Hepatocyte (in vitro differentiated cells): ENCODE results near the gene PHLDB1.
"Not testable (repeated sequence)": the region's sequence is repeated elsewhere in the genome, so short reads cannot be mapped to it uniquely, and the experiment has no call there.

Experiments
- EZH2 ChIP-seq: fragments of 200-600 bp; sonication (generic); IDR thresholded peaks from 2 replicates; pipeline ENCODE4 v1.6.1; 2016; ENCODE audit warnings: antibody characterized with exemption, mild to moderate bottlenecking, borderline replicate concordance
- EZH2phosphoT487 ChIP-seq: fragments of 200-600 bp; sonication (generic); IDR thresholded peaks from one replicate; pipeline ENCODE4 v1.6.1; 2018; ENCODE audit warnings: antibody characterized with exemption, mild to moderate bottlenecking, low read depth, moderate library complexity; ENCODE audit not compliant: unreplicated experiment, severe bottlenecking
- TF ChIP-seq, protein P1 (sequence below): fragments of 200-600 bp; sonication (generic); IDR thresholded peaks from 2 replicates; pipeline ENCODE4 v1.5.1; 2016; ENCODE audit warnings: antibody characterized with exemption, mild to moderate bottlenecking; ENCODE audit not compliant: poor library complexity

DNA sequence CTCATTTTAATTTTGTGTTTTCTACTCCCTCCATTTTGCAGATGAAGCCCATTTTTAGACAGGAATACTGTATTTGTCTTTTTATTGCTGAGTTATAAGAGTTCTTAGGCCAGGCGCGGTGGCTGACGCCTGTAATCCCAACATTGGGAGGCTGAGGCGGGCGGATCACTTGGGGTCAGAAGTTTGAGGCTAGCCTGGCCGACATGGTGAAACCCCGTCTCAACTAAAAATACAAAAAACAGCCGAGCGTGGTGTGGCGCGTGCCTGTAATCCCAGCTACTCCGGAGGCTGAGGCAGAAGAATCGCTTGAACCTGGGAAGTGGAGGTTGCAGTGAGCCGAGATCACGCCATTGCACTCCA lies 35.7 kb upstream of the PHLDB1 start:
- TF ChIP-seq, protein P1, sequence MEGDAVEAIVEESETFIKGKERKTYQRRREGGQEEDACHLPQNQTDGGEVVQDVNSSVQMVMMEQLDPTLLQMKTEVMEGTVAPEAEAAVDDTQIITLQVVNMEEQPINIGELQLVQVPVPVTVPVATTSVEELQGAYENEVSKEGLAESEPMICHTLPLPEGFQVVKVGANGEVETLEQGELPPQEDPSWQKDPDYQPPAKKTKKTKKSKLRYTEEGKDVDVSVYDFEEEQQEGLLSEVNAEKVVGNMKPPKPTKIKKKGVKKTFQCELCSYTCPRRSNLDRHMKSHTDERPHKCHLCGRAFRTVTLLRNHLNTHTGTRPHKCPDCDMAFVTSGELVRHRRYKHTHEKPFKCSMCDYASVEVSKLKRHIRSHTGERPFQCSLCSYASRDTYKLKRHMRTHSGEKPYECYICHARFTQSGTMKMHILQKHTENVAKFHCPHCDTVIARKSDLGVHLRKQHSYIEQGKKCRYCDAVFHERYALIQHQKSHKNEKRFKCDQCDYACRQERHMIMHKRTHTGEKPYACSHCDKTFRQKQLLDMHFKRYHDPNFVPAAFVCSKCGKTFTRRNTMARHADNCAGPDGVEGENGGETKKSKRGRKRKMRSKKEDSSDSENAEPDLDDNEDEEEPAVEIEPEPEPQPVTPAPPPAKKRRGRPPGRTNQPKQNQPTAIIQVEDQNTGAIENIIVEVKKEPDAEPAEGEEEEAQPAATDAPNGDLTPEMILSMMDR: not testable (repeated sequence)
- not testable (repeated sequence) for TF ChIP-seq EZH2, EZH2phosphoT487
